Trophoblast cell (in vitro differentiated cells and primary cell): ENCODE results near the gene SLC13A1.

Experiments
- DNase-seq, 2 donors: peaks; one replicate each; pipeline ENCODE4 v3.0.0-alpha.2; 2016
- H2AFZ ChIP-seq: 2 replicates; pipeline ENCODE4 v1.6.1; 2013; ENCODE audit warnings: low read length, moderate library complexity, mild to moderate bottlenecking; ENCODE audit not compliant: insufficient read depth, poor library complexity
- H2AK5ac ChIP-seq: 2 replicates; pipeline ENCODE4 v1.6.1; 2013; ENCODE audit warnings: mild to moderate bottlenecking, low read length
- H2BK120ac ChIP-seq: 2 replicates; pipeline ENCODE4 v1.6.1; 2013; ENCODE audit warnings: low read length, mild to moderate bottlenecking, moderate library complexity; ENCODE audit not compliant: insufficient read depth, poor library complexity
- H2BK12ac ChIP-seq: 2 replicates; pipeline ENCODE4 v1.6.1; 2013; ENCODE audit warnings: mild to moderate bottlenecking, low read length, moderate library complexity
- H2BK5ac ChIP-seq: 2 replicates; pipeline ENCODE4 v1.6.1; 2013; ENCODE audit warnings: low read length, low read depth, moderate library complexity, mild to moderate bottlenecking; ENCODE audit not compliant: poor library complexity
- H3K14ac ChIP-seq: 2 replicates; pipeline ENCODE4 v1.6.1; 2013; ENCODE audit warnings: mild to moderate bottlenecking, low read length
- H3K18ac ChIP-seq: 2 replicates; pipeline ENCODE4 v1.6.1; 2013; ENCODE audit warnings: mild to moderate bottlenecking, low read length
- H3K23ac ChIP-seq: 2 replicates; pipeline ENCODE4 v1.6.1; 2013; ENCODE audit warnings: low read length
- H3K27ac ChIP-seq: 2 replicates; pipeline ENCODE4 v1.5.1; 2013; ENCODE audit warnings: low read depth, mild to moderate bottlenecking, inconsistent platforms, low read length, moderate library complexity
- H3K27me3 ChIP-seq: 2 replicates; pipeline ENCODE4 v1.6.1; 2013; ENCODE audit warnings: inconsistent platforms, mild to moderate bottlenecking, low read length, moderate library complexity; ENCODE audit not compliant: insufficient read depth
- H3K36me3 ChIP-seq, 2 experiments: 1 replicate in 1 of 2; 2 replicates in 1 of 2; pipeline ENCODE4 v1.6.1; 2013; ENCODE audit warnings: low read length in 2 of 2, mild to moderate bottlenecking in 2 of 2, moderate library complexity in 1 of 2; ENCODE audit not compliant: insufficient read depth in 2 of 2, control insufficient read depth in 1 of 2
- H3K4ac ChIP-seq: 2 replicates; pipeline ENCODE4 v1.6.1; 2013; ENCODE audit warnings: low read depth, mild to moderate bottlenecking, low read length, moderate library complexity
- H3K4me1 ChIP-seq, 2 experiments: 1 replicate in 1 of 2; 2 replicates in 1 of 2; pipeline ENCODE4 v1.6.1; 2013; ENCODE audit warnings: low read length in 2 of 2, mild to moderate bottlenecking in 2 of 2, moderate library complexity in 1 of 2; ENCODE audit not compliant: insufficient read depth in 2 of 2, control insufficient read depth in 1 of 2
- H3K4me2 ChIP-seq: 2 replicates; pipeline ENCODE4 v1.6.1; 2013; ENCODE audit warnings: inconsistent platforms, mild to moderate bottlenecking, low read length, moderate library complexity
- H3K4me3 ChIP-seq: 2 replicates; pipeline ENCODE4 v1.5.1; 2013; ENCODE audit warnings: mild to moderate bottlenecking, low read depth, low read length, inconsistent platforms
- H3K79me1 ChIP-seq: one replicate; pipeline ENCODE4 v1.6.1; 2013; ENCODE audit warnings: low read length
- H3K79me2 ChIP-seq: 2 replicates; pipeline ENCODE4 v1.6.1; 2013; ENCODE audit warnings: low read length, mild to moderate bottlenecking; ENCODE audit not compliant: control insufficient read depth, insufficient read depth, poor library complexity
- H3K9ac ChIP-seq: 2 replicates; pipeline ENCODE4 v1.6.1; 2013; ENCODE audit warnings: mild to moderate bottlenecking, low read length
- H3K9me3 ChIP-seq: 2 replicates; pipeline ENCODE4 v1.6.1; 2013; ENCODE audit warnings: low read depth, mild to moderate bottlenecking, control low read depth, inconsistent platforms, low read length; ENCODE audit not compliant: insufficient read depth
- H4K12ac ChIP-seq: 2 replicates; pipeline ENCODE4 v1.6.1; 2013; ENCODE audit warnings: low read depth, mild to moderate bottlenecking, low read length, moderate library complexity
- H4K8ac ChIP-seq: 2 replicates; pipeline ENCODE4 v1.6.1; 2013; ENCODE audit warnings: low read depth, mild to moderate bottlenecking, low read length, moderate library complexity
- H4K91ac ChIP-seq: one replicate; pipeline ENCODE4 v1.6.1; 2013; ENCODE audit warnings: low read depth, mild to moderate bottlenecking, low read length, moderate library complexity
- WGBS: extraction: QIAGEN DNeasy Blood & Tissue Kit; methylation state at CpG from one replicate; pipeline ENCODE4 v1.1.7; 2013; ENCODE audit warnings: missing lambda C conversion rate; ENCODE audit not compliant: insufficient read length, insufficient coverage; ENCODE audit errors: extremely low coverage; 5-methylcytosine and 5-hydroxymethylcytosine counted together

Gene SLC13A1

DNA sequence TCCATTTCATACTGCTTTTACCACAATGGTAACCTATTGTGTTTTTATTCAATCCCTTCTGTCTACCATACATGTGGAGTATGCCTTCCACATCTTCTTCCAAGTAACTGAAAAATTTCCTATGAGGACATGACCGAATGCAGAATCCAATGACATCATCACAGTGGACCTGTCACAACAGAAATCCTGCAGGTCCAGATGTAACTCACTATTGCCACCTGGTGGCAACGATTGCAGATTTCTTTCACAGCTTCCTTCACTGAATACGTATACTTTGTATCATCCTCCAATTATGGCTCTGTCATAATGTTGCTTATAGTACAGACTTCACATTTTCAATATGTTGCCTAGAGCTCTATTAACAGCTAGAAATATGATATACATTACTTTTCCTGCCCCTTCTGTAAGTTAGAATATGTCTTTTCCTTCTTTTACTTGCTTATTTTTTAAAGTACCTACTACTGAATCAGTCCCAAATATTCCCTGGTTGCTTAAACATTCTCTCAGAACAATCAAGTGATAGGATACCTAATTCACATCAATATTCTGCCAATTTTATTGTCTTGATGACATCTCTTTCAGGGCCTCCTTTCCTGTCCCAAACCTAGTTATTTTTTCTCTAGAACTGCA is 45.4 kb downstream of the SLC13A1 start:
- no peak overlapping the region for H3K9ac ChIP-seq
- H4K91ac ChIP-seq, result no peak overlapping the region
- no peak overlapping the region for H3K23ac ChIP-seq
- no peak overlapping the region for H3K4me2 ChIP-seq
- no peak overlapping the region for H2AFZ ChIP-seq
- no peak overlapping the region for H3K14ac ChIP-seq
- H3K9me3 ChIP-seq, result no peaks in the 10 kb centered on the region
- H3K27me3 ChIP-seq, result no peaks in the 10 kb centered on the region
- H3K4me1 ChIP-seq, result no peaks in the 10 kb centered on the region
- H3K79me2 ChIP-seq, result no peaks in the 10 kb centered on the region
- H4K12ac ChIP-seq, result no peak overlapping the region
- WGBS, result no CpG with 5 or more reads among the region's 3 CpGs
- H2BK12ac ChIP-seq, result no peak overlapping the region
- H3K4me3 ChIP-seq, result no peak overlapping the region
- H2BK5ac ChIP-seq, result no peak overlapping the region
- no peak overlapping the region for H3K4ac ChIP-seq
- H3K36me3 ChIP-seq, result no peaks in the 10 kb centered on the region
- DNase-seq, result peak; percentile 91 to 98
- H2BK120ac ChIP-seq, result no peak overlapping the region
- H3K79me1 ChIP-seq, result no peaks in the 10 kb centered on the region
- H3K27ac ChIP-seq, result no peak overlapping the region
- no peak overlapping the region for H4K8ac ChIP-seq
- no peak overlapping the region for H2AK5ac ChIP-seq
- no peak overlapping the region for H3K18ac ChIP-seq

DNA sequence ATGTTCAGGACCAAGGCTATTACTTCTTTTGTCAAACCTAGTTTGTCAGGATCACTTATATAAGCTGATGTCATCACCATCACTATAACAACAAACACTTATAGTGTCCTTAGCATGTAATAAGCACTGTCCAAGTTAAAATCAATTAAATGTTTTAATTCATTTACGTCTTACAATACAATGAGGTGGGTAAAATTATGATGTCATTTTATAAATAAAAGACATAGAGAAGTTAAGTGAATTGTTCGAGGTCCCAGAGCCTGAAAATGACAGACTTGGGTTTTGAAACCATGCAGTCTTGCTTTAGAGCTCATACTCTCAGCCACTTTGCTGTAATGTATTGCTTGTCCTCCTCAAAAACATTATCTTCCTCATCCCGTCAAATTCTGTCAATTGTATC is 48.3 kb downstream of the SLC13A1 start:
- no peaks in the 10 kb centered on the region for H3K79me1 ChIP-seq
- H2AFZ ChIP-seq, result no peak overlapping the region
- no peaks in the 10 kb centered on the region for H3K36me3 ChIP-seq
- no peak overlapping the region for H3K18ac ChIP-seq
- H3K9ac ChIP-seq, result no peak overlapping the region
- no peaks in the 10 kb centered on the region for H3K9me3 ChIP-seq
- no peak overlapping the region for H4K91ac ChIP-seq
- no peak overlapping the region for H3K4me3 ChIP-seq
- no peak overlapping the region for H3K14ac ChIP-seq
- H3K23ac ChIP-seq, result no peak overlapping the region
- H2AK5ac ChIP-seq, result no peak overlapping the region
- H3K4me2 ChIP-seq, result no peak overlapping the region
- H3K4ac ChIP-seq, result no peak overlapping the region
- no peaks in the 10 kb centered on the region for H3K79me2 ChIP-seq
- no CpG with 5 or more reads among the region's 3 CpGs for WGBS
- no peaks in the 10 kb centered on the region for H3K27me3 ChIP-seq
- H4K8ac ChIP-seq, result no peak overlapping the region
- H2BK12ac ChIP-seq, result no peak overlapping the region
- no peak overlapping the region for H4K12ac ChIP-seq
- H2BK5ac ChIP-seq, result no peak overlapping the region
- no peak overlapping the region for H3K27ac ChIP-seq
- H3K4me1 ChIP-seq, result no peaks in the 10 kb centered on the region
- no peak for DNase-seq
- no peak overlapping the region for H2BK120ac ChIP-seq

DNA sequence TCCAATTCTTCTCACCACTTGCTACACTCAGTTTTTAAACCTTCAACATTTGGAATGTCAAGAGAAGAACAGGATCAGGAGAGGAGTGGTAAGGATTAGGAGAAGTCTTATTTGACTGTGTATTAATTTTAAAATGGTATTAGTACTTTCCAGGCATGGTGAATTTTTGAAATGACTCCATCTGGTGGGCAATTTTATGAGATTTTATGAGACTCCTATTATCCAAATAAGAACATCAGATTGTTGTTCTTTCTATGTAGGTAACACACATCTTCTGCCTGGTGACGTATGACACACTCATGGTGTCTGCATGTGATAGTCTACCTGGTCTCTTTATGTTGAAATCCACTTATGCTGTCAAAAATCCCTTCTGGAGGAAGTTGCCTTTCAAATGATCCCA is 51.0 kb downstream of the SLC13A1 start:
- H2BK5ac ChIP-seq, result no peak overlapping the region
- H3K27ac ChIP-seq, result no peak overlapping the region
- no peak for DNase-seq
- no peak overlapping the region for H4K12ac ChIP-seq
- H3K9me3 ChIP-seq, result no peaks in the 10 kb centered on the region
- H3K27me3 ChIP-seq, result no peaks in the 10 kb centered on the region
- H3K4me3 ChIP-seq, result no peak overlapping the region
- H3K4me1 ChIP-seq, result no peaks in the 10 kb centered on the region
- H3K79me1 ChIP-seq, result no peaks in the 10 kb centered on the region
- no CpG with 5 or more reads among the region's 1 CpG for WGBS
- no peak overlapping the region for H3K14ac ChIP-seq
- no peaks in the 10 kb centered on the region for H3K79me2 ChIP-seq
- H2AK5ac ChIP-seq, result no peak overlapping the region
- no peak overlapping the region for H3K9ac ChIP-seq
- H3K36me3 ChIP-seq, result no peaks in the 10 kb centered on the region
- H2BK120ac ChIP-seq, result no peak overlapping the region
- no peak overlapping the region for H3K18ac ChIP-seq
- no peak overlapping the region for H4K8ac ChIP-seq
- no peak overlapping the region for H3K4ac ChIP-seq
- no peak overlapping the region for H4K91ac ChIP-seq
- H3K4me2 ChIP-seq, result no peak overlapping the region
- H2AFZ ChIP-seq, result no peak overlapping the region
- no peak overlapping the region for H3K23ac ChIP-seq
- no peak overlapping the region for H2BK12ac ChIP-seq

DNA sequence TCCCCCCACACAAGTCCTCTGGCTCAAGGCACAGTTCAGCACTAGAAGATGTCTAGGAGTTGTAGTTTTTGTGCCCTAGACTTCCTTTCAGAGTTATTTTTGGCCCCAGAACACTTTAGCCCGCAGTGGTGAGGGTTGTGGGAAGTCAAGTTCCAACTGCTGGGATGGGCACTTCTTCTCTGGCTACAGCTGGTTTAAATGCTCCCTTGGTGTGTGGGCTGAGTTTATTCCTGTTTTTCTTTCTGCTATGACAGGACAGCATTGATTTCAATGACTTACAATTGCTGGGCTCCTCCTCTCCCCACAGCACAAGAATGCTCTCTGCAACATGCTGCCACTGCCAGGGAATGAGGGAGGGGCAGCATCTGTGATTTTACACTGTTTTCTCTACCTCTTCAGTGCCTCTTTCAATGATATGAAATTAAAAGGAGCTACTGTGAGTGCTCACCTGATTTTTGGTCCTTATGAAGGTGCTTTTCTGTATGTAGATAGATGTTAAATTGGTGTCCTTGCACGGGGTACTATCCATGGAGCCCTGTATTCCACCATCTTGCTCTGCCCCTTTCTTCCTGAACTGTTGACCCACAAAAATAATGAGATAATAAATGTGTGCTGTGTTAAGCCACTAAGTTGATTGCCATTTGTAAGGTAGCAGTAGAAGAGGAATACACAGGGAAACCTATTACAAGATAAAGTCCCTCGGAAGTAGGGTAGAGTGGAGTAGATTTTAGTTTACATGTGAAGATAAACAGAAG is 56.3 kb downstream of the SLC13A1 start:
- H3K79me1 ChIP-seq, result no peaks in the 10 kb centered on the region
- no peak overlapping the region for H4K91ac ChIP-seq
- H3K4me3 ChIP-seq, result no peak overlapping the region
- H3K27ac ChIP-seq, result no peak overlapping the region
- no peak overlapping the region for H3K4me2 ChIP-seq
- H2AK5ac ChIP-seq, result no peak overlapping the region
- no peak overlapping the region for H4K12ac ChIP-seq
- no peak overlapping the region for H2AFZ ChIP-seq
- H2BK5ac ChIP-seq, result no peak overlapping the region
- H3K4ac ChIP-seq, result no peak overlapping the region
- no peak for DNase-seq
- no peaks in the 10 kb centered on the region for H3K79me2 ChIP-seq
- no CpG with 5 or more reads among the region's 3 CpGs for WGBS
- H2BK120ac ChIP-seq, result no peak overlapping the region
- H3K18ac ChIP-seq, result no peak overlapping the region
- H3K4me1 ChIP-seq, result no peaks in the 10 kb centered on the region
- no peaks in the 10 kb centered on the region for H3K36me3 ChIP-seq
- H3K9me3 ChIP-seq, result no peaks in the 10 kb centered on the region
- no peak overlapping the region for H2BK12ac ChIP-seq
- no peak overlapping the region for H3K23ac ChIP-seq
- H3K9ac ChIP-seq, result no peak overlapping the region
- no peaks in the 10 kb centered on the region for H3K27me3 ChIP-seq
- no peak overlapping the region for H4K8ac ChIP-seq
- no peak overlapping the region for H3K14ac ChIP-seq
